HG03064 (cell line): ENCODE data around the gene SMG6.
"Not testable (repeated sequence)": the region's sequence is repeated elsewhere in the genome, so short reads cannot be mapped to it uniquely, and the experiment has no call there.

Experiments
- ATAC-seq: cut with Tn5 transposase; IDR thresholded peaks from one replicate; pipeline ENCODE4 v1.9.1; 2021; ENCODE audit warnings: low read depth; ENCODE audit not compliant: unreplicated experiment

Gene SMG6

DNA sequence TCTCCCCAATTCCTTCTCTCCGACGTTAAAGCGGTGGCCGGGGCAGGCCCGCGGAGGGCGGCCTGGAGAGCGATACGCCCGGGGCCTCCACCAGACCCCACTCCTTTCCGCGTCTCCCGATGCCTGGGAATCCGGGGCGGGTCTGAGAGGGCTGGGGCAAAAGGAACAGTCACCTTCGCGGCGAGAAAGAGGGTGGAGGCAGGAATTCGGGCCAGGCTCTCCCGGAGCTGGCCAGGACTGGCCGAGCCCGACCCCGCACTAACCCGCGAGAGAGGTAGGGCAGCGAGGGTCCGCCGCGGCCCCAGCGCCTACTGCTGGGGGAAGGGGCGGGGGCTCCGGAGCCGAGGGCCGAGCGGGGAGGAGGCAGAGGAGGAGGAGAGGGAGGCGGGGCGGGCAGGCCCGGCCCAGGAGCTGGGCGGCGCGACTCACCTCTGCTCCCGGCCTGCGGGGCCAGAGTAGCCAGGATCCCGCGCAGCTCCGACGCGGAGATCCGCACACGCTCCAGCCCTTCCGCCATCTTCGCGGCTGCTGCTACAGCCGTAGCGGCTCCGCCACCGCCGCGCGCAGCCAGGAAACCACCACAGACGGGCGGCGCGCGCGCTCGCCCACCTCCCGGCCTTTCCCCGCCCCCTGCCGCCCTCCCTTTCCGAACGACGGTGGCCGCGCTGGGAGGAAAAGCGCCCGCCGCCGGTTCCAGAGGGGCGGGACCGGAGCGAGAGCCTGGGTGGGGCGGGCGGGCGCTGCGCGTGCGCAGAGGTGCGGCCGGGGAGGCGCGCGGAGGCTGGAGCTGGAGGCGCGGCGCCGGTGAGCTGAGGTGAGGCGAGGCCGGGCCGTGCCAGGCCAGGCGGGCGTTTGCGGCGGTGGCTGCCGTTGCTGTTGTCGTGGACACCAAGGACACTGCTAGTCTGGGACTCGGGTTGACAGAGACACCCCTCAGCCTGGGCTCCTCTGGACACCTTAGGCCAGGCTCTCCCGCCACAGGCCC lies at the start of gene SMG6, which contains the start of gene SRR:
TSS of gene SMG6 (minus strand) at position 582 of the 985 bp plus-strand sequence. CDS start at position 517, 65 bp downstream.
TSS of gene SRR (plus strand) at position 747 of the 985 bp plus-strand sequence. CDS start 11,611 bp downstream, outside the sequence.
- peak; percentile 73 for ATAC-seq

DNA sequence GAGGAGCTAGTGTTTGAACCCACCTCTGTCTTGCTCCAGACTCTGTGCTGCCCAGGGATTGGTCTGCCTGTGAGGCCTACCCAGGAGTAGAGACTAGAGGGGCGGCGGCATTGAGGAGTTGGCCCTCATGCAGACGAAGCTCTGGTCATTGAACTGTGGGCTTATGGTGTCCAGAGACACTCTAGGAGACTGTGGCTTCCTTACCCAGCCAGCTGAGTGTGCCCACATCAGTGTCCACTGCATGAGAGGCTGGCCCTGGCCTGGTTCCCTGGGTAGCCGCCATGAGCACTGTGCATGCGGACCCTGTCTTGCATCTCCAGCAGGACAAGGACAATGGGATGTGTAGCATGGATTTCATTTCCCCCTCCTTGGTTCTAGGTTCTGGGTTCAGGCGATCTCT lies 47.7 kb upstream of the SMG6 start:
- no peak for ATAC-seq

DNA sequence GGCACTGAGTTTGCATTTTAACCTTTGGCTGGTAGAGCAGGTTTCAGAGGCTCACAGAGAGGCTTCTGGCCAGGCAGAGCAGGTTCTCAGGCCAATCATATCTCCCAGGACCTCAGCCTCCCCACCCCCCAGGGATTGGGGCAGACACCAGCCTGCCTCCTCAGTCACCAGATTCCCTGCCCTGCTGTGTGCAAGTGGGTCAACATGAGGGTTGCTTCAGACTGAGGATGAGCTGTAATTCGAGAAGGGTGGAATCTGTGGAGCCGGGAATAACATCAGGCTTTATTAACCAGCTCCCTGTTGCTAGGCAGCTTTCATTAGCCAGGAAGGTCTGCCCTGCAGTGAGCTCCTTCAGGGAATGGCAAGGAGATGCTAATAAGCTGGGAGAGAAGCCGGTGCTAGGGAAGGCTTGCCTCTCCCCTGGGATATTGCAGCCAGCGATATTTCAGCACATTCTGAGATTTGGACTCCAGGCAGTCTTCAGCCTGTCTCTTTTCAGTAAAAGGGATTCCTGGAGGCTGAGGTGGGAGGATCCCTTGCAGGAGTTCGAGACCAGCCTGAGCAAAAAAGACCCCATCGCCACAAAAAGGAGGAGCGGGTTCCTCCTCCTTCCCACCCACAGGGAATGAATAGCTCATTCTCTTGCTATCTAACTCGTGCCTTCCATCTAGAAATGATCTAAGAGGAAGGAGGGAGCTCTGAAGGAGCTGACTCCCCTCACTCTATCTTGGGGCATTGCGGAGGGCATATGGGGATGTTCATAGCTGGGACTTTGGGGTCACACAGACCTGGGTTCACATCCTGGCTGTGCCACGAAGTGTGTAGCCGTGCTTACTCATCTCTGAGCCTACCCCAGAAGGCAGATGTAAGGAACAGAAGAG lies 44.5 kb upstream of the SMG6 start:
- no peak for ATAC-seq

DNA sequence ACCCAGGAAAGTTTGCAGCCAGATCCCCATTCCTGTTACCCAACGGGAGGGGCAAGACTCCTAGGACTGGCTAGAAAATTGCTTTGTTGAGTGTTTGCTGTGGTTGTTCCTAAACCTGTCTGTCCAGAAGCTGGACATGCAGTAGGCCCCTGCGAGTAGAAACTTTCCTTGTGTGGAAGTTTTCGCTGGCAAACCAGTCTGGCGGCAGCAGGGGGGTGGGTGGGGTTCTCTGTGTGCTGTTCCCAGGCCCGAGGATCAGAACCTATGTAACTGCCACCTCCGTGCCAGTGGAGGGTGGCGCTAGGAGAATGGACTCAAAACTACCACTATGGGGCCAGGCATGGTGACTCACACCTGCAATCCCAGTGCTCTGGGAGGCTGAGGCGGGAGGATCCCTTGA lies 42.9 kb upstream of the SMG6 start:
- ATAC-seq = no peak

DNA sequence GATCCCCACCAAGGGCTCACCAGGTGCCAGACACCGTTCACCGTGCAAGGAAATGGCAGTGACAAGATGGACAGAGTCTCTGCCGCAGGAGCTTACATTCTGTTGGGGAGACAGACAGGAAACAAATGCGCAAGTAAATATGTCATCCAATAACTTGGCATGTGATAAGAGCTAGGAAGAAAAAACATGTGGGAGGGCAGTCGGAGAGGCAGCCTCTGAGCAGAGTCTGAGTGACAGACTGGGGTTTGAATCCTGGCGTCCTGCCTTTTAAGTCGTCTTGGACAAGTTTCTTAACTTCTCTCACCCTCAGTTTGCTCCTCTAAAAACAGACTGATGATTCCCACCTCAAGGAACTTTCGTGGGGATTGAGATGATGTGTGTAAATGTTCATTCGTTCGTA lies 40.9 kb upstream of the SMG6 start:
- no peak for ATAC-seq

DNA sequence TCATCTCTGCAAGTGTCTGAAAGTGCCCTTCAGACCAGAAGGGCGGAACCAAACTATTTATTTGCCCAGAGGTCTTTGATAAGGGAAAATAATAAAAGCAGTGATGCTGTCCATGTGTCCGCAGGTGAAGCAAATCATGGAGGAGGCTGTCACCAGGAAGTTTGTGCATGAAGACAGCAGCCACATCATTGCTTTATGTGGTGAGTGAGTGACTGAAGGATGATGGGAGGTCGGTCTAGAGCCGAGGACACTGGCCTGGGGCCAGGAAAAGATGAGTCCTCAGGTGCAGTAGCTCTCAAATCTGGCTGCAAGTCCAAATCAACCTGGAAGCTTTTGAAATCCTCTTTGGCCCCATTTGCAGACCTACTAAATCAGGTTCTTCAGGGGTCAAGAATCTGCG lies 39.8 kb upstream of the SMG6 start:
- ATAC-seq = no peak

DNA sequence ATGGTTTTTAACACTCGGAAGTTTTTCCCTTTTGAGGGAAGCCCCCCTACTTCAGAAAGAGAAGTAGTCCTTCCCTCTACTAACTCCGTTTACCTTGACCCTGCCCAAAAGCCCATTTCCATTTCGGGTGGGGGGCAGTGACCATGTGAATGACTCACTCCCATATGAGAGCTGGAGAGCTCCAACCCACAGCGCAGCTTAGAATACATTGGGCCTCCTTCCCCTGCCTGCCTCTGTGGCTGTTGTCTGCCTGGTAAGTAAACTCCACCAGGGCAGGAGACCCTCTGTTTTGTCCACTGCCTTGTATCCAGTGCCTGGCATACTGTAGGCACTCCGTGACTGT lies 34.7 kb upstream of the SMG6 start:
- no peak for ATAC-seq

DNA sequence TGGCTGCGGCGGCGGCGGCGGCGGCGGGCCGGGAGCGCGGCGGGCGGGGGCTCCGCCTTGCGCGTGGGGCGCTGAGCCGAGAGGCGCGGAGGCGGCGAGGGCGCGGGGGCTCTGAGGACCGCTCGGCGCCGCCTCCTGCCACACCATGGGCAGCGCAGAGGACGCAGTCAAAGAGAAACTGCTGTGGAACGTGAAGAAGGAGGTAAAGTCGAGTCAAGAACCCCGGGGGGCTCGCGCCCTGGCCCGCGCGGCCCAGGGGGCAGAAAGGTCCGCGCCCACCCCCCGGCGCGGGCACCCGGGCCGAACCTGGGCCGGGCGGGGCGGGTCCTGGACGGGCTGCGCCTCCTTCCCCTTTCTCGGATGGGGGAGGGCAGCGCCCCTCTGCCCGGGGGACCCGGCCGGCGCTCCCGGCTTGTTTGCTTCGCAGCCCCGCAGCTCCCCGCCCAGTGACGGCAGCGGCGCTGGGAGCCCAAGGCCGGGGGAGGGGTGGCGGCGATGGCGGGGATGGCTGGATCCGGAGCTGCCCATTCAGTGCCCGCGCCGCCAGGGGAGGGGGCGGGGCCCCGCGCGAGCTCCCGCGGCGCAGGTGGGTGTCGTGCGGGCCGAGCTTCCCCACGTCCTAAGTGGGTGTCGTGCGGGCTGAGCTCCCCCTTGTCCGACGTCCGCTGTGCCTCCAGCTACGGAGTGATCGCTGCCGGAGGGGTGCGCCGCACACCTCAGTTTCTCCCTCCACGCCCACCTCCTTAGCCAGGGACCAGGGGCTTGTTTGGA lies 34.1 kb upstream of the SMG6 start:
- ATAC-seq = no peak

DNA sequence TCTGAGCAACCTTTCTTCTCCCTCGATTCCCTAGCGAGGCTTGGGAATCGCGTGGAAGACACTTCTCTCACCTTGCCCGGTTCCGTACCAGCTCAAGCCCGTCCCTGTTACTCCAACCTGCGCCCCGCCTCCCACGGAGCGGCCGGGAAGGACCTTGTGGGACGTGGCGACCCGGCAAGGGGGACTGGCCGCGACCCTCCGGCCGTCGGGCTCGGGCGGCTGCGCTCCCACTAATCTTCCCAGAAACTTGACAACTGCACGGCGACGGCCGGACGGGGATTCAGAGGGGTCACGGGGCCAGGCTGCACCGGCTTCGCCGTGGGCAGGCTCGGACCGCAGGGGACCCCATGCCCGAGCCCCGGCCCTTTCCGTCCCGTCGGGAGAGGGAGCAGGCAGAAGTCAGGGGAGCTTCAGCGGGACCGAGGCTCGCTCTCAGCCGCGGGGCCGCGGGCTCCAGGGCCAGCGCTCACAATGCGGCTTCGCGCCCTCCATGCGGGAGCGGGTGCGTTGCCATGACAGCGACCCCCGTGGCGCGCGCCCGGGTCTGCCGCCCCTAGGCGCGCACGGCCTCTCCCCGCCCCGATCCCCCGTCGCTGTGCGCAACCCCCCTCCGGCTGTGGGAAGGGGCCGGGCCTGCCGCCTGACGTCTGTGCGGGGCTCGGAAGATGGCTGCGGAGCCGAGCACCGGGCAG lies 33.4 kb upstream of the SMG6 start, which contains the start of gene SGSM2:
TSS of gene SGSM2 (plus strand) at position 650 of the 692 bp plus-strand sequence. CDS start 188 bp downstream, outside the sequence.
- no peak for ATAC-seq

DNA sequence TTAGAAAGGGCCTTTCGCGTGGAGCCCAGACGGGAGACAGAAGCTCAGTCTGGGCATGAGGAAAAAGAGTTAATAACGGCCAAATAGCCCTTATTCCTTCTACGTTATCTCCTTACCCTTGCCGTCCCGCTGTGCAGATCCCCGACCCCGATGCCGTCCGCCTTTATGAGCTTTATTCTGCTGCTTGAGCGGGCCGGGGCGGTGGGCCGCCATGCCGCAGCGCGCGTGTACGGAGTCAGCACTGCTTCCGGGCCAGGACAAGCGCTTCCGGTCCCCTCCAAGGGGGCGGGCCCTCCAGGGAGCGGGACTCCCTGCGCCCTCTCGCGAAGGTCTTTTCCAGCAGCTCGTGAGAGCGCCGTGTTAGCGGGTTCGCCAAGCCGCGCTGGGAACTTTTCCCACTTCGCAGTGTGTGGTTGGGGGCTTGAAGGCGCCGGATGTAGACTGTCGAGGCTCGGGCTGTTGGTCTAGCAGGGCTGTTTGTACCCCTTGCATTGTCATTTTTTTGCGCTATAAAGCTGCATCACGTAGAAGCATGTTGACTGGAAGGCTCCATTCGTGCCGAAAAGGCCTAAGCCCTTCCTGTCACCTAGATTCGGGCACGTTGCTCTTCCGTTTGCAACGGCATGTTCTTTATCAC lies 32.7 kb upstream of the SMG6 start, which contains the start of gene TSR1:
TSS of gene TSR1 (minus strand) at position 243 of the 637 bp plus-strand sequence. CDS start at position 213, 30 bp downstream.
- ATAC-seq = peak; percentile 68

DNA sequence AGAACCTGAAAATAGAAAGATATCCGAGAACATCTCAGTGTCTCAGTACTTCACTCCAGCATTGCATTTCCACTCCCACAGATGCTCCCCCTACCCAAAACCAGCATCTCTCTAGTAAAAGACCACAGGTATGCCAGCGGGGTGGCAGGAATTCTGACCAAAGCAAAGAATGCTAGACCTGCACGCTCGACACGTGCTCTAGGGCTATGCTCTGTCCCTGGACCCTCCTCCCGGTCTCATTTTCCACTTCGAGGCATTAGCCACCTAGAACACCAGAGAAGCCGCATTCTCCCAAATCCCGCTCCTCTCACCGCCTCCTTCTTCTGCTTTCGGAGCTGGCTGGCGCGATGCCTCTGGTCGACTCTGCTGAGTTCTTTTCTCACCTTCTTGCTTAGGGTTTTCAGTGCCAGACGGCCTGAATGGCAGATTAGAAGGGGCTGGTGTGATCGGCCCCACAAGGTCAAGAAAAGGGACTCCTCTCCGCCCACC lies 32.2 kb upstream of the SMG6 start:
- ATAC-seq = no peak

DNA sequence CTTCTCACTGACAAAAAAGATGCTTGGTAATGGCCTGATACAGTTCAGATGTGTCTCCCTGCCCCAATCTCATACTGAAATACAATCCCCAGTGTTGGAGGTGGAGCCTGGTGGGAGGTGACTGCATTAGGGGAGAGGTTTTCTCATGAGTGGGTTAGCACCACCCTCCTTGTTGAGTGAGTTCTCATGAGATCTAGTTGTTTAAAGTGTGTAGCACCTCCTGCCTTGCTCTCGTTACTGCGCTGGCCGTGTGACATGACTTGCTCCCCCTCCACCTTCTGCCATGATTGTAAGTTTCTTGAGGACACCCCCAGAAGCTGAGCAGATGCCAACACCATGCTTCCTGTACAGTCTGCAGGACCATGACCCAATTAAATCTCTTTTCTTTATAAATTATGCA lies 27.7 kb upstream of the SMG6 start:
- no peak for ATAC-seq

DNA sequence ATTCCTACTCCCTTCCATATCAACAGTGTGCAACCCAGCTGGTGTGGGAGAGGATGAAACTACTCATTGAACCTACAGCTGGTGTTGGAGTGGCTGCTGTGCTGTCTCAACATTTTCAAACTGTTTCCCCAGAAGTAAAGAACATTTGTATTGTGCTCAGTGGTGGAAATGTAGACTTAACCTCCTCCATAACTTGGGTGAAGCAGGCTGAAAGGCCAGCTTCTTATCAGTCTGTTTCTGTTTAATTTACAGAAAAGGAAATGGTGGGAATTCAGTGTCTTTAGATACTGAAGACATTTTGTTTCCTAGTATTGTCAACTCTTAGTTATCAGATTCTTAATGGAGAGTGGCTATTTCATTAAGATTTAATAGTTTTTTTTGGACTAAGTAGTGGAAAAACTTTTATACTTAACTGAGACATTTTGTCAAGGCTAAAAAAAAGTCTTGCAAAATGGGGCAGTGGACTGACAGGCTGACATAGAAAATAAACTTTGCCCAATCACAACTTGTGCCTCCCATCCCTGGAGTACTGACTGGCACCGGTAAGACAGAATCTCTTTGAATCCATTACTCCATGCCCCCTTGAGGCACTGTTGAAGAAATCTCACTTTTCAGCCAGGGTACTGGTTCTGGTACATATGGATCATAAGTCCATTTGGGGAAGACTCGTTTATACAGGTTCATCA lies 20.2 kb upstream of the SMG6 start:
- no peak for ATAC-seq

DNA sequence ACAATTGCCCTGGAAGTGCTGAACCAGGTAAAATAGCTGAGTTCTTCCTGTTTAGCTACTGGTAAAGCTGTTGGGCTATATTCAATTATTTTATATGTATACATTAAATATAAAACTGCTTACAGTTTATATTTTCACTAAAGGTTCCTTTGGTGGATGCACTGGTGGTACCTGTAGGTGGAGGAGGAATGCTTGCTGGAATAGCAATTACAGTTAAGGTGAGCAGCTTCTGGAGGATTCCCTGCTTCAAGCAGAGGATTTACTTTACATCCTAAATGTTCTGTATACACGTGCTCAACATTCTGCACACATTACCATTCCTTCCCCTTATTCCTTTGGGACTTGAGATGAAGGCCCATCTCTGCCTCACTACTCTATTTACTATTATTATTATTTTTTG lies 17.8 kb upstream of the SMG6 start:
- no peak for ATAC-seq

DNA sequence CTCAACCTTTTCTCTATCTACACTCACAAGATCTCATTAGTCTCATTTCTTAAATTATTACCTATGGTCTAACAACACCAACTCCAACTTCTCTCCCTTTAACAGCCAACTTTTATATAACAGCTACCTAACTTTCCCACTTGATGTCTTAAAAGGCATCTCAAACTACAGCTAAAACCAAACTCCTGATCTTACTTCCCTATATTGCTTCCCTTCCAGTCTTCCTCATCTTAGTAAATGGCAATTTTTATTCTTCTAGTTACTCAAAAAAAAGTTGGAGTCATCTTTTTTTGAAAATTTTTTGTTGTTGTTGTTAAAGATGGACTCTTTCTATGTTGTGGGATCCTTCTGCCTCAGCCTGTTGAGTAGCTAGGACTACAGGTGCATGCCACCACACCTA lies 15.5 kb upstream of the SMG6 start:
- ATAC-seq = no peak

DNA sequence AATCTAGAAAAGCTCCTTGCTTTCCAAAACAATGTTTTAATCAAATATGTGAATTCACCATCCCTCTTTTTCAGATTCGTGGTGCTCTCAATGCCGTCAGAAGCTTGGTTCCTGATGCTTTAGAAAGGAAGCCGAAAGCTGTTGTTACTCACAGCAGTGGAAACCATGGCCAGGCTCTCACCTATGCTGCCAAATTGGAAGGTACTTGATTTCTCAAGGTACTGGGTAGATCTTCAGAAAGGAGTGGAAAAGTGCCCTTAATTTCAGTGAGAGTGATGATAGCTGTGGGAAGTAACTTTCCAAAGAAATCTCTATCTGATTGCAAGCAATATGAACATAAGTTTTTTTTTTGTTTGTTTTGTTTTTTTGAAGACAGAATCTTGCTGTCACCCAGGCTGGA lies 14.2 kb upstream of the SMG6 start:
- no peak for ATAC-seq

DNA sequence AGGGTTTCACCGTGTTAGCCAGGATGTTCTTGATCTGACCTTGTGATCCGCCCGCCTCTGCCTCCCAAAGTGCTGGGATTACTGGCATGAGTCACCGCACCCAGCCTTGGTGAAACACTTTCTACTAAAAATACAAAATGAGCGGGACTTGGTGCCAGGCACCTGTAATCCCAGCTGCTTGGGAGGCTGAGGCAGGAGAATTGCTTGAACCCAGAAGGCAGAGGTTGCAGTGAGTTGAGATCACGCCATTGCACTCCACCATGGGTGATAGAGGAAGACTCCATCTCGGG lies 13.3 kb upstream of the SMG6 start:
- ATAC-seq = not testable (repeated sequence)

DNA sequence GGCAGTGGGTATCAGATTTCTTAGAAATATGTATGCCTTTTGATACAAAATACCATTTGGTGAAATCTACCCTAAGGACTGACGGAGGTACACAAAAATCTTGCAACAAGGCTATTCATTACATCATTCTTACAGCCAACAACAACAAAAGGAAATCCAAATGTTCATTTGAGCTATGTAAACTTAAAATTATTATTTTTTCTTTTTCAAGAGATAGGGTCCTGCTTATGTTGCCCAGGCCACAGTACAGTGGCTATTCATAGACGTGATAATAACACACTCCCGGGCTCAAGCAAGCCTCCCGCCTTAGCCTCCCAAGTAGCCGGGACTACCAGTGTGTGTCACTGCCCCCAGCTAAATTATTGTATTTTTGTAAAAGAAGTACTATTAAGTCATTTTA lies 9.2 kb upstream of the SMG6 start:
- no peak for ATAC-seq
